Calu3 (cell line): ENCODE measurements around the gene KCNA2. TPM values are rescaled to one million over a fixed set of nuclear protein-coding genes. Genes with fewer than 3 reads are reported as not detected.

ENCODE experiments used
- BruUV-seq: library from RNA; stranded (reverse); fragments of 400-500 nt; replicated peaks from 2 replicates; lab custom pipeline; 2021; lab: Mats Ljungman, UMichigan
- CTCF ChIA-PET: fragments of 300-600 bp; sonication (Branson Sonifier 250); formaldehyde crosslinking; loops from one replicate; lab custom pipeline; 2022; ENCODE audit warnings: antibody characterized with exemption; lab: Charles Lee
- DNase-seq: peaks from one replicate; pipeline ENCODE4 v3.0.0; 2022
- H3K27ac Mint-ChIP-seq: one replicate; pipeline ENCODE4 v1.8.0; 2022; ENCODE audit warnings: mixed read lengths; ENCODE audit not compliant: unreplicated experiment
- H3K27me3 Mint-ChIP-seq: one replicate; pipeline ENCODE4 v1.8.0; 2022; ENCODE audit warnings: mixed read lengths; ENCODE audit not compliant: unreplicated experiment
- H3K36me3 Mint-ChIP-seq: one replicate; pipeline ENCODE4 v1.8.0; 2022; ENCODE audit warnings: mild to moderate bottlenecking, moderate library complexity, mixed read lengths; ENCODE audit not compliant: insufficient read depth, unreplicated experiment
- H3K4me1 Mint-ChIP-seq: one replicate; pipeline ENCODE4 v1.8.0; 2022; ENCODE audit warnings: mild to moderate bottlenecking, low read depth, mixed read lengths; ENCODE audit not compliant: unreplicated experiment
- H3K4me3 Mint-ChIP-seq: one replicate; pipeline ENCODE4 v1.8.0; 2022; ENCODE audit warnings: mild to moderate bottlenecking, low read depth, moderate library complexity, mixed read lengths; ENCODE audit not compliant: unreplicated experiment
- H3K9me3 Mint-ChIP-seq: one replicate; pipeline ENCODE4 v1.8.0; 2022; ENCODE audit warnings: low read depth, mixed read lengths; ENCODE audit not compliant: unreplicated experiment
- CTCF ChIP-seq: fragments of 200-600 bp; IDR thresholded peaks from one replicate; pipeline ENCODE4 v1.8.0; 2022; ENCODE audit warnings: antibody characterized with exemption; ENCODE audit not compliant: unreplicated experiment
- intact Hi-C: fragments of 100-400 bp; cut with micrococcal nuclease; formaldehyde crosslinking; loops from one replicate; pipeline ENCODE4 v1.10.0; 2022; ENCODE audit not compliant: unreplicated experiment
- total RNA-seq: library from RNA; stranded (reverse); gene quantifications from 2 replicates; pipeline ENCODE4 v1.2.3, GENCODE V29; 2022

KCNA2 gene
- total RNA-seq, 1 experiment from 2014 or later: not detected

DNA sequence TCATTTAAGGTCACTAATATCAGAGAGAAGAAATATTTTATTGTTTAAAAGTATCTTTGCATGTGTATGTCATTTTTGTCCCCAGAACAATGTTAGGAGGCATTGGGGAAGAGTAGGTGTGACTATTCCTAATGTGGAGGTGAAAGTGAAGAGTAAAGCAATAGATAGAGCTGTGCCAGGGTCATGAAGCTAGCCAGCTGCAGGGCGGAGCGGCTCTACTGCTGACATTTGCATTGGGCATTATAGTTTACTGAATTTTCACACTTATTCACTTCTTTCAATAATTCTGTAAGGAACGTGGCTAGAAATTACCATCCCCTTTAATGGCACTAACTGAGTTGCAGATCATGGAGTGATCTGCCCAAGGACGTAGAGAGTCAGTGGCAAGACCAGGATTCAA lies 35.3 kb downstream of the KCNA2 start:
- H3K9me3 Mint-ChIP-seq: no peaks in the 10 kb centered on the region
- H3K27me3 Mint-ChIP-seq: peaks cover 75% of the 10 kb centered on the region
- H3K4me3 Mint-ChIP-seq: no peak overlapping the region
- DNase-seq: no peak
- intact Hi-C loops: no loop called here
- CTCF ChIA-PET: interaction anchor here (0.7 kb wide), 1 partner anchor 8 kb away, joined by 4 read pairs; no protein-coding TSS in a partner anchor
- H3K27ac Mint-ChIP-seq: no peak overlapping the region
- no TSS peak for BruUV-seq
- no peaks in the 10 kb centered on the region for H3K4me1 Mint-ChIP-seq
- no peak for TF ChIP-seq CTCF
- no peaks in the 10 kb centered on the region for H3K36me3 Mint-ChIP-seq

- intact Hi-C loops: no loop called here
- CTCF ChIA-PET: interaction anchor here (0.7 kb wide), 1 partner anchor 8 kb away, joined by 4 read pairs; no protein-coding TSS in a partner anchor
Measured at GRCh38 chr1:110570307-110570706, 35.9 kb downstream of the KCNA2 start.

GRCh38 chr1:110566836-110567235 lies 39.3 kb downstream of the KCNA2 start:
- DNase-seq: no peak
- Mint-ChIP-seq H3K27ac (no peak overlapping the region), H3K4me3 (no peak overlapping the region), H3K27me3 (peaks cover 85% of the 10 kb centered on the region), H3K9me3 (no peaks in the 10 kb centered on the region), H3K4me1 (no peaks in the 10 kb centered on the region), H3K36me3 (no peaks in the 10 kb centered on the region)
- CTCF ChIA-PET: no interaction called here
- BruUV-seq: no TSS peak
- TF ChIP-seq CTCF: no peak
- intact Hi-C loops: no loop called here

More at GRCh38 chr1:110570307-110570706, 35.9 kb downstream of the KCNA2 start:
- no peak overlapping the region for H3K4me3 Mint-ChIP-seq
- no peaks in the 10 kb centered on the region for H3K36me3 Mint-ChIP-seq
- no peak for DNase-seq
- H3K27ac Mint-ChIP-seq: no peak overlapping the region
- H3K27me3 Mint-ChIP-seq: peaks cover 75% of the 10 kb centered on the region
- no peaks in the 10 kb centered on the region for H3K9me3 Mint-ChIP-seq
- BruUV-seq: no TSS peak
- TF ChIP-seq CTCF: no peak
- no peaks in the 10 kb centered on the region for H3K4me1 Mint-ChIP-seq

GRCh38 chr1:110565565-110565964 lies 40.6 kb downstream of the KCNA2 start:
- CTCF ChIA-PET: no interaction called here
- no peak overlapping the region for H3K4me3 Mint-ChIP-seq
- no peaks in the 10 kb centered on the region for H3K4me1 Mint-ChIP-seq
- H3K27ac Mint-ChIP-seq: no peak overlapping the region
- peaks cover 77% of the 10 kb centered on the region for H3K27me3 Mint-ChIP-seq
- TF ChIP-seq CTCF: no peak
- intact Hi-C loops: no loop called here
- no peaks in the 10 kb centered on the region for H3K9me3 Mint-ChIP-seq
- no TSS peak for BruUV-seq
- no peak for DNase-seq
- no peaks in the 10 kb centered on the region for H3K36me3 Mint-ChIP-seq
